Thyroid gland (tissue), 4 donors: ENCODE data around the gene APRT. TPM values are rescaled to one million over a fixed set of nuclear protein-coding genes. Genes with fewer than 3 reads are reported as not detected.

ENCODE experiments used
- DNase-seq, 2 donors: peaks; one replicate each; pipeline ENCODE4 v3.0.0-alpha.2; 2019
- H3K27ac ChIP-seq, 3 donors: fragments of 200-600 bp; sonication (generic); 1 replicate in 2 of 3; 2 replicates in 1 of 3; pipeline ENCODE4 v1.5.1; 2016 to 2019; ENCODE audit warnings: mild to moderate bottlenecking in 1 of 3, moderate library complexity in 1 of 3
- H3K27me3 ChIP-seq: fragments of 200-600 bp; sonication (generic); one replicate; pipeline ENCODE4 v1.5.1; 2019
- H3K36me3 ChIP-seq, 2 donors: fragments of 200-600 bp; sonication (generic); one replicate each; pipeline ENCODE4 v1.5.1; 2016 to 2019
- H3K4me1 ChIP-seq, 2 donors: fragments of 200-600 bp; sonication (generic); one replicate each; pipeline ENCODE4 v1.5.1; 2017 to 2019
- H3K4me3 ChIP-seq, 3 donors: fragments of 200-600 bp; sonication (generic); replicated peaks in 1 of 3; 1 replicate in 2 of 3; 2 replicates in 1 of 3; pipeline ENCODE4 v1.5.1; 2016; ENCODE audit warnings: mild to moderate bottlenecking in 1 of 3
- H3K9me3 ChIP-seq: fragments of 200-600 bp; sonication (generic); one replicate; pipeline ENCODE4 v1.5.1; 2017
- CTCF ChIP-seq, 6 experiments: fragments of 200-600 bp in 3 of 6; fragments of 450-650 bp in 3 of 6; sonication (generic) in 3 of 6; IDR thresholded peaks; one replicate each; pipeline ENCODE4 v1.5.1; 2016 to 2019; ENCODE audit warnings: antibody characterized with exemption in 6 of 6, mild to moderate bottlenecking in 2 of 6, inconsistent platforms in 1 of 6, moderate library complexity in 1 of 6
- POLR2A ChIP-seq, 2 donors: fragments of 450-650 bp; IDR thresholded peaks; one replicate each; pipeline ENCODE4 v1.6.1; 2017; ENCODE audit warnings: antibody characterized with exemption in 2 of 2, mild to moderate bottlenecking in 2 of 2, moderate library complexity in 1 of 2
- whole genome bisulfite sequencing, 2 donors: methylation state at CpG; one replicate each; pipeline ENCODE4 v1.1.5; 2017; 5-methylcytosine and 5-hydroxymethylcytosine counted together
- intact Hi-C: fragments of 100-400 bp; cut with DNase I; formaldehyde crosslinking; loops from one replicate; pipeline ENCODE4 v1.15.1; 2023
- total RNA-seq, 4 donors: library from RNA; depleted of rRNA; stranded (reverse); fragments of >200 nt; gene quantifications; one replicate each; pipeline ENCODE4 v1.2.3, GENCODE V29; 2016

Gene APRT
- total RNA-seq, 4 donors from 2014 or later, result 88.9 to 182 (median 118) TPM

- TF ChIP-seq POLR2A (IDR thresholded peaks at IDR 0.05), result no peak
- TF ChIP-seq CTCF (IDR thresholded peaks at IDR 0.05), result no peak
- no peaks in the 10 kb centered on the region for H3K9me3 ChIP-seq
- peaks cover 8 to 10% of the 10 kb centered on the region in 2 donors for H3K36me3 ChIP-seq
- 91 to 93% methylated on average over 12 to 16 of the region's 24 CpGs for WGBS, 2 donors
- no peaks in the 10 kb centered on the region for H3K27me3 ChIP-seq
- H3K27ac ChIP-seq, result no peak overlapping the region
- intact Hi-C loops, result no loop called here
- no peak for DNase-seq
- H3K4me3 ChIP-seq, result no peak overlapping the region
- no peaks in the 10 kb centered on the region for H3K4me1 ChIP-seq
Observed at GRCh38 chr16:88839745-88840599, 28.2 kb upstream of the APRT start.

GRCh38 chr16:88839026-88839529, 27.4 kb upstream of the APRT start:
- DNase-seq, result no peak
- H3K27me3 ChIP-seq, result no peaks in the 10 kb centered on the region
- H3K4me3 ChIP-seq, result no peak overlapping the region
- H3K9me3 ChIP-seq, result no peaks in the 10 kb centered on the region
- H3K27ac ChIP-seq, result no peak overlapping the region
- no peaks in the 10 kb centered on the region for H3K4me1 ChIP-seq
- TF ChIP-seq POLR2A (IDR thresholded peaks at IDR 0.05), result no peak
- no peak for TF ChIP-seq CTCF (IDR thresholded peaks at IDR 0.05)
- intact Hi-C loops, result no loop called here
- WGBS, 2 donors, result 89 to 96% methylated on average over 34 to 37 of the region's 39 CpGs
- H3K36me3 ChIP-seq, result peaks cover 8 to 10% of the 10 kb centered on the region in 2 donors

GRCh38 chr16:88838566-88838965, 26.8 kb upstream of the APRT start:
- TF ChIP-seq CTCF (IDR thresholded peaks at IDR 0.05) (no peak), POLR2A (IDR thresholded peaks at IDR 0.05) (no peak)
- Histone ChIP-seq H3K27me3 (no peaks in the 10 kb centered on the region), H3K27ac (no peak overlapping the region), H3K4me1 (no peaks in the 10 kb centered on the region), H3K4me3 (no peak overlapping the region), H3K9me3 (no peaks in the 10 kb centered on the region), H3K36me3 (peaks cover 8 to 10% of the 10 kb centered on the region in 2 donors)
- no peak for DNase-seq
- WGBS, 2 donors, result 92 to 96% methylated on average over 19 of the region's 19 CpGs
- intact Hi-C loops, result no loop called here

- no peak overlapping the region for H3K4me3 ChIP-seq
- no peak for TF ChIP-seq CTCF (IDR thresholded peaks at IDR 0.05)
- no peak for TF ChIP-seq POLR2A (IDR thresholded peaks at IDR 0.05)
- intact Hi-C loops, result no loop called here
- H3K27me3 ChIP-seq, result no peaks in the 10 kb centered on the region
- 94 to 97% methylated on average over 9 to 18 of the region's 20 CpGs for WGBS, 2 donors
- no peak overlapping the region for H3K27ac ChIP-seq
- DNase-seq, result no peak
- H3K4me1 ChIP-seq, result no peaks in the 10 kb centered on the region
- no peaks in the 10 kb centered on the region for H3K9me3 ChIP-seq
- peaks cover 8 to 10% of the 10 kb centered on the region in 2 donors for H3K36me3 ChIP-seq
Observed at GRCh38 chr16:88837806-88838205, 26.1 kb upstream of the APRT start.

GRCh38 chr16:88836791-88837190, 25.1 kb upstream of the APRT start:
- DNase-seq, result no peak
- peaks cover 8 to 10% of the 10 kb centered on the region in 2 donors for H3K36me3 ChIP-seq

More at GRCh38 chr16:88836791-88837190, 25.1 kb upstream of the APRT start:
- WGBS, 2 donors, result 86 to 97% methylated on average over 11 to 14 of the region's 17 CpGs
- Histone ChIP-seq H3K9me3 (no peaks in the 10 kb centered on the region), H3K4me1 (no peaks in the 10 kb centered on the region), H3K4me3 (no peak overlapping the region), H3K27ac (no peak overlapping the region), H3K27me3 (no peaks in the 10 kb centered on the region)
- TF ChIP-seq POLR2A (IDR thresholded peaks at IDR 0.05), result no peak
- TF ChIP-seq CTCF (IDR thresholded peaks at IDR 0.05), result no peak
- intact Hi-C loops, result no loop called here
